HL-60 (cell line): ENCODE measurements around the gene GRK1.

Experiments
- GABPA ChIP-seq: IDR thresholded peaks from 2 replicates; pipeline ENCODE4 v1.6.1; 2012; ENCODE audit warnings: low read depth
- POLR2AphosphoS5 ChIP-seq: IDR thresholded peaks from 2 replicates; pipeline ENCODE4 v1.6.1; 2012; ENCODE audit warnings: low read depth
- SPI1 ChIP-seq: IDR thresholded peaks from 2 replicates; pipeline ENCODE4 v1.6.1; 2012; ENCODE audit warnings: low read depth, mild to moderate bottlenecking, borderline replicate concordance
- TF ChIP-seq, protein P1 (sequence below): IDR thresholded peaks from one replicate; pipeline ENCODE4 v1.5.1; 2011; ENCODE audit warnings: low read length, control low read depth, inconsistent platforms; ENCODE audit not compliant: insufficient read depth
- TF ChIP-seq, protein P2 (sequence below): IDR thresholded peaks from 2 replicates; pipeline ENCODE4 v1.6.1; 2012; ENCODE audit warnings: low read depth; ENCODE audit not compliant: insufficient replicate concordance

DNA sequence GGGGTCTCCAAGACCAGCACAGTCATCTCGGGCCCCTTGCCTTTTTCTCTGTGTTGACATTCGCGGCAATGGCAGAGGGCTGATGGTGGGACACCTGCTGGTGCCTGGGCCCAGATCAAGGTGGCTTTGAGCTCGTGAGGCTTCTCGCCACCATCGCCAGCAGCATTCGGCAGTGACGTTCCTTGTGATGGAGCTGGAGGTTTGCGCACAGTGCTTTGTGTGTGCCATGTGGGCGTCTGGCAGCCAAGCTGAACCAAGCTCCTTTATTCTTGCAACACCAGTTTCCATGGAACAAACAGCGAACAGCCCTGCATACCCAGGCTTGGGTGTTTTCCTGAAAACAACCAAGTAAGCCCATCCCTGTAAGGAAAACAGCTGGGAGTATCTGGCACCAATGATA, 82.9 kb downstream of the GRK1 start:
- TF ChIP-seq SPI1, result no peak
- TF ChIP-seq, protein P1, sequence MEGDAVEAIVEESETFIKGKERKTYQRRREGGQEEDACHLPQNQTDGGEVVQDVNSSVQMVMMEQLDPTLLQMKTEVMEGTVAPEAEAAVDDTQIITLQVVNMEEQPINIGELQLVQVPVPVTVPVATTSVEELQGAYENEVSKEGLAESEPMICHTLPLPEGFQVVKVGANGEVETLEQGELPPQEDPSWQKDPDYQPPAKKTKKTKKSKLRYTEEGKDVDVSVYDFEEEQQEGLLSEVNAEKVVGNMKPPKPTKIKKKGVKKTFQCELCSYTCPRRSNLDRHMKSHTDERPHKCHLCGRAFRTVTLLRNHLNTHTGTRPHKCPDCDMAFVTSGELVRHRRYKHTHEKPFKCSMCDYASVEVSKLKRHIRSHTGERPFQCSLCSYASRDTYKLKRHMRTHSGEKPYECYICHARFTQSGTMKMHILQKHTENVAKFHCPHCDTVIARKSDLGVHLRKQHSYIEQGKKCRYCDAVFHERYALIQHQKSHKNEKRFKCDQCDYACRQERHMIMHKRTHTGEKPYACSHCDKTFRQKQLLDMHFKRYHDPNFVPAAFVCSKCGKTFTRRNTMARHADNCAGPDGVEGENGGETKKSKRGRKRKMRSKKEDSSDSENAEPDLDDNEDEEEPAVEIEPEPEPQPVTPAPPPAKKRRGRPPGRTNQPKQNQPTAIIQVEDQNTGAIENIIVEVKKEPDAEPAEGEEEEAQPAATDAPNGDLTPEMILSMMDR, result no peak
- TF ChIP-seq POLR2AphosphoS5, result no peak
- TF ChIP-seq, protein P2, sequence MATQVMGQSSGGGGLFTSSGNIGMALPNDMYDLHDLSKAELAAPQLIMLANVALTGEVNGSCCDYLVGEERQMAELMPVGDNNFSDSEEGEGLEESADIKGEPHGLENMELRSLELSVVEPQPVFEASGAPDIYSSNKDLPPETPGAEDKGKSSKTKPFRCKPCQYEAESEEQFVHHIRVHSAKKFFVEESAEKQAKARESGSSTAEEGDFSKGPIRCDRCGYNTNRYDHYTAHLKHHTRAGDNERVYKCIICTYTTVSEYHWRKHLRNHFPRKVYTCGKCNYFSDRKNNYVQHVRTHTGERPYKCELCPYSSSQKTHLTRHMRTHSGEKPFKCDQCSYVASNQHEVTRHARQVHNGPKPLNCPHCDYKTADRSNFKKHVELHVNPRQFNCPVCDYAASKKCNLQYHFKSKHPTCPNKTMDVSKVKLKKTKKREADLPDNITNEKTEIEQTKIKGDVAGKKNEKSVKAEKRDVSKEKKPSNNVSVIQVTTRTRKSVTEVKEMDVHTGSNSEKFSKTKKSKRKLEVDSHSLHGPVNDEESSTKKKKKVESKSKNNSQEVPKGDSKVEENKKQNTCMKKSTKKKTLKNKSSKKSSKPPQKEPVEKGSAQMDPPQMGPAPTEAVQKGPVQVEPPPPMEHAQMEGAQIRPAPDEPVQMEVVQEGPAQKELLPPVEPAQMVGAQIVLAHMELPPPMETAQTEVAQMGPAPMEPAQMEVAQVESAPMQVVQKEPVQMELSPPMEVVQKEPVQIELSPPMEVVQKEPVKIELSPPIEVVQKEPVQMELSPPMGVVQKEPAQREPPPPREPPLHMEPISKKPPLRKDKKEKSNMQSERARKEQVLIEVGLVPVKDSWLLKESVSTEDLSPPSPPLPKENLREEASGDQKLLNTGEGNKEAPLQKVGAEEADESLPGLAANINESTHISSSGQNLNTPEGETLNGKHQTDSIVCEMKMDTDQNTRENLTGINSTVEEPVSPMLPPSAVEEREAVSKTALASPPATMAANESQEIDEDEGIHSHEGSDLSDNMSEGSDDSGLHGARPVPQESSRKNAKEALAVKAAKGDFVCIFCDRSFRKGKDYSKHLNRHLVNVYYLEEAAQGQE, result no peak
- TF ChIP-seq GABPA, result no peak
